ENCODE results near the gene HJV. TPM values are rescaled to one million over a fixed set of nuclear protein-coding genes. Genes with fewer than 3 reads are reported as not detected.

HJV gene
- total RNA-seq, 3 donors from 2014 or later (not counting 1 experiment from before 2014, with no cell fraction given), result not detected

DNA sequence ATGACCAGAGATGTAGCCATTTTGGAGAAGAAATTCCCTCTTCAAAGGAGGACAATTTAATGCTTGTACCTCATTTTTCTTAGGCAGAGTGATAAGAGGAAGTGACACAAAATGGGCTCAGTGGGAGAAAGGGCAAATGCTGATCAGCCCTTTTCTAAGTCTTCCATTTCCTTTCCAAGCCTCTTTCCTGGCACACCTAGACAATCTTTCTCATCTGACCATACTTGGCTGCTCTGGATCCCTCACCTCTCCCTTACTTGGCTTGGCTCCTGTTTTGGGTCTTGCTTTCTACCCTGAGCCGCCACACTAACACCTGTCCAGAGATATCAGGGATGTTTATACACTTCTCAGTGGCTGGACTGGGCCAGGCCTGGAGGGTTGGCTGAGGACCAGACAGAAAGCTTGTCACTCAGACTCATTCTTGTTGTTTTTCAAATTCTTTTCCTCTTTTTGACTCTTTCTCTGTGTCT, 38.3 kb downstream of the HJV start:
- Histone ChIP-seq H3K27me3 (ENCODE audit: control insufficient read depth, insufficient read depth, low read length) (no peaks in the 10 kb centered on the region), H3K4me1 (ENCODE audit: control insufficient read depth, insufficient read depth, low read length) (peaks cover 58% of the 10 kb centered on the region), H3K4me3 (ENCODE audit: low read length) (no peak overlapping the region), H3K9me3 (ENCODE audit: control insufficient read depth, insufficient read depth, low read length) (no peaks in the 10 kb centered on the region), H3K27ac (ENCODE audit: low read length) (no peak overlapping the region), H3K36me3 (ENCODE audit: control insufficient read depth, insufficient read depth, low read length) (no peaks in the 10 kb centered on the region)
- Mint-ChIP-seq H3K4me1 (peaks cover 27 to 54% of the 10 kb centered on the region in 2 donors), H3K9me3 (no peaks in the 10 kb centered on the region), H3K36me3 (no peaks in the 10 kb centered on the region), H3K4me3 (no peak overlapping the region), H3K27me3 (ENCODE audit: low read depth in 2 of 2) (no peaks in the 10 kb centered on the region), H3K27ac (no peak overlapping the region)
- peak in 1 of 2 donors; percentile 15 for DNase-seq
- 96% methylated on average over 1 of the region's 1 CpG for WGBS (ENCODE audit: insufficient coverage)
- ATAC-seq, result no peak
- intact Hi-C loops (cut with micrococcal nuclease), result no loop called here
- TF ChIP-seq, protein P1, sequence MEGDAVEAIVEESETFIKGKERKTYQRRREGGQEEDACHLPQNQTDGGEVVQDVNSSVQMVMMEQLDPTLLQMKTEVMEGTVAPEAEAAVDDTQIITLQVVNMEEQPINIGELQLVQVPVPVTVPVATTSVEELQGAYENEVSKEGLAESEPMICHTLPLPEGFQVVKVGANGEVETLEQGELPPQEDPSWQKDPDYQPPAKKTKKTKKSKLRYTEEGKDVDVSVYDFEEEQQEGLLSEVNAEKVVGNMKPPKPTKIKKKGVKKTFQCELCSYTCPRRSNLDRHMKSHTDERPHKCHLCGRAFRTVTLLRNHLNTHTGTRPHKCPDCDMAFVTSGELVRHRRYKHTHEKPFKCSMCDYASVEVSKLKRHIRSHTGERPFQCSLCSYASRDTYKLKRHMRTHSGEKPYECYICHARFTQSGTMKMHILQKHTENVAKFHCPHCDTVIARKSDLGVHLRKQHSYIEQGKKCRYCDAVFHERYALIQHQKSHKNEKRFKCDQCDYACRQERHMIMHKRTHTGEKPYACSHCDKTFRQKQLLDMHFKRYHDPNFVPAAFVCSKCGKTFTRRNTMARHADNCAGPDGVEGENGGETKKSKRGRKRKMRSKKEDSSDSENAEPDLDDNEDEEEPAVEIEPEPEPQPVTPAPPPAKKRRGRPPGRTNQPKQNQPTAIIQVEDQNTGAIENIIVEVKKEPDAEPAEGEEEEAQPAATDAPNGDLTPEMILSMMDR (IDR thresholded peaks at IDR 0.05), result no peak

- H3K27ac ChIP-seq (ENCODE audit: low read length), result peak overlapping the region; percentile 56
- peaks cover 69% of the 10 kb centered on the region for H3K4me1 ChIP-seq (ENCODE audit: control insufficient read depth, insufficient read depth, low read length)
- 91% methylated on average over 6 of the region's 6 CpGs for WGBS (ENCODE audit: insufficient coverage)
- no peak overlapping the region for H3K4me3 Mint-ChIP-seq
- no peaks in the 10 kb centered on the region for H3K27me3 ChIP-seq (ENCODE audit: control insufficient read depth, insufficient read depth, low read length)
- H3K4me3 ChIP-seq (ENCODE audit: low read length), result no peak overlapping the region
- no peaks in the 10 kb centered on the region for H3K9me3 Mint-ChIP-seq
- peaks cover 21 to 46% of the 10 kb centered on the region in 2 donors for H3K4me1 Mint-ChIP-seq
- no peaks in the 10 kb centered on the region for H3K36me3 Mint-ChIP-seq
- TF ChIP-seq, protein P1 (IDR thresholded peaks at IDR 0.05), result no peak
- H3K36me3 ChIP-seq (ENCODE audit: control insufficient read depth, insufficient read depth, low read length), result no peaks in the 10 kb centered on the region
- no peaks in the 10 kb centered on the region for H3K27me3 Mint-ChIP-seq (ENCODE audit: low read depth in 2 of 2)
- ATAC-seq (no peak), DNase-seq (peak in 1 of 2 donors; percentile 27)
- no peaks in the 10 kb centered on the region for H3K9me3 ChIP-seq (ENCODE audit: control insufficient read depth, insufficient read depth, low read length)
- no peak overlapping the region for H3K27ac Mint-ChIP-seq
- intact Hi-C loops (cut with micrococcal nuclease), result no loop called here
Observed at GRCh38 chr1:145982010-145982723, 39.4 kb downstream of the HJV start.

DNA sequence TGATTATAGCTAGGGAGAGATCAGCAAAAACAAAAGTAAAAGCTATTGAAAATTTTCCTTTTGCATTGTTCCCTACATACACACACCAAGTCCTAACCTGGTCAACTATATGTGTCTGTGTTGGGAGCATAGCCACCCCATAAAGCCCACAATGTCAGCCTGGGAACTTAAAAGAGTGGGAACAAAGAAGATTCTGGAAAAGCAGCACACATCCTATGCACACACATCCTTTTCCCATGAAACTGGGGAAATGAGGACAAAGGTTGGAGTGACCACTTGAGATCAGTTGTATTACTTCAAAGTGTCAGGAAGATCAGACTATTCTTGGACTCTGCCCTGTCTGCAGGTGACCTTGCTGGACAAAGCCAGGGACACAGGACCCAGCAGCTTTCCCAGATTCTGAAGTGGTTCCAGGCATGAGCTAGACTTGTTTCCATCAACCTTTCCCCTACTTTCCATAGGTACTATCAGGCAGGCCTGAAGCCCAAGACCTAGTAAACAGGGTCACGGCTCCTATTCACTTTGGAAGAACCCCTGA, 41.0 kb downstream of the HJV start:
- DNase-seq (peak in 1 of 2 donors; percentile 26), ATAC-seq (no peak)
- no peak overlapping the region for H3K4me3 Mint-ChIP-seq
- no peaks in the 10 kb centered on the region for H3K9me3 Mint-ChIP-seq
- peak overlapping the region; percentile 97 for H3K27ac ChIP-seq (ENCODE audit: low read length)
- no peaks in the 10 kb centered on the region for H3K36me3 Mint-ChIP-seq
- peak overlapping the region; percentile 16 for H3K4me3 ChIP-seq (ENCODE audit: low read length)
- no peak overlapping the region for H3K27ac Mint-ChIP-seq
- H3K4me1 Mint-ChIP-seq, result peaks cover 13 to 35% of the 10 kb centered on the region in 2 donors
- no peaks in the 10 kb centered on the region for H3K9me3 ChIP-seq (ENCODE audit: control insufficient read depth, insufficient read depth, low read length)
- intact Hi-C loops (cut with micrococcal nuclease), result loop anchor here (1.0 kb wide), 1 partner anchor 17 kb away; no protein-coding TSS in a partner anchor
- peaks cover 70% of the 10 kb centered on the region for H3K4me1 ChIP-seq (ENCODE audit: control insufficient read depth, insufficient read depth, low read length)
- H3K27me3 Mint-ChIP-seq (ENCODE audit: low read depth in 2 of 2), result no peaks in the 10 kb centered on the region
- 100% methylated on average over 1 of the region's 1 CpG for WGBS (ENCODE audit: insufficient coverage)
- H3K36me3 ChIP-seq (ENCODE audit: control insufficient read depth, insufficient read depth, low read length), result peaks cover 2% of the 10 kb centered on the region
- TF ChIP-seq, protein P1 (IDR thresholded peaks at IDR 0.05), result no peak
- H3K27me3 ChIP-seq (ENCODE audit: control insufficient read depth, insufficient read depth, low read length), result no peaks in the 10 kb centered on the region

Measured in natural killer cell (primary cell).